ENCODE data around the gene DTNBP1.

- TF ChIP-seq BHLHE40 (IDR thresholded peaks at IDR 0.05; ENCODE audit: low read depth, low read length) (no peak), CTCF (conservative IDR thresholded peaks at IDR 0.05; ENCODE audit: low read depth, low read length) (no peak), POLR2A (IDR thresholded peaks at IDR 0.05; ENCODE audit: low read depth, low read length) (no peak), ELK1 (IDR thresholded peaks at IDR 0.05; ENCODE audit: borderline replicate concordance, low read depth, low read length) (no peak), RAD21 (IDR thresholded peaks at IDR 0.05; ENCODE audit: low read length) (no peak), CHD1 (IDR thresholded peaks at IDR 0.05; ENCODE audit: low read depth, low read length) (no peak), USF2 (IDR thresholded peaks at IDR 0.05; ENCODE audit: low read depth, low read length) (no peak), NFE2L2 (IDR thresholded peaks at IDR 0.05; ENCODE audit: low read depth, low read length) (no peak), RCOR1 (IDR thresholded peaks at IDR 0.05; ENCODE audit: insufficient replicate concordance, low read length) (no peak), RFX5 (IDR thresholded peaks at IDR 0.05; ENCODE audit: low read depth, low read length) (no peak), FOS (IDR thresholded peaks at IDR 0.05; ENCODE audit: low read depth, low read length) (no peak), SMC3 (IDR thresholded peaks at IDR 0.05; ENCODE audit: low read depth, low read length) (no peak), MAZ (IDR thresholded peaks at IDR 0.05; ENCODE audit: borderline replicate concordance, low read depth, low read length) (no peak), CEBPB (IDR thresholded peaks at IDR 0.05; ENCODE audit: low read depth, low read length) (no peak)
These were observed 155.1 kb downstream of the DTNBP1 start for GRCh38 chr6:15507746-15508145.
